PC-3 (cell line): ENCODE measurements around the gene PDRG1. TPM values are rescaled to one million over a fixed set of nuclear protein-coding genes. Genes with fewer than 3 reads are reported as not detected.

Experiments
- ATAC-seq: fragments of 200-7000 bp; cut with Tn5 transposase; 2 replicates; pipeline ENCODE4 v1.9.1; 2020; ENCODE audit warnings: mild to moderate bottlenecking, moderate library complexity
- Bru-seq: library from RNA; stranded (reverse); fragments of 400-500 nt; gene quantifications from one replicate; lab custom pipeline; 2021; lab: Mats Ljungman, UMichigan
- BruChase-seq, 2 experiments: library from RNA; stranded (reverse); fragments of 400-500 nt; gene quantifications; one replicate each; lab custom pipeline; 2021; lab: Mats Ljungman, UMichigan
- BruUV-seq: library from RNA; stranded (reverse); fragments of 400-500 nt; replicated peaks from 2 replicates; lab custom pipeline; 2021; lab: Mats Ljungman, UMichigan
- CTCF ChIA-PET: fragments of 300-600 bp; sonication (Branson Sonifier 250); formaldehyde crosslinking; loops from one replicate; lab custom pipeline; 2022; ENCODE audit warnings: antibody characterized with exemption; lab: Charles Lee
- POLR2A ChIA-PET: fragments of 300-600 bp; sonication (Branson Sonifier 250); formaldehyde crosslinking; loops from one replicate; lab custom pipeline; 2022; ENCODE audit warnings: antibody characterized with exemption; ENCODE audit not compliant: unreplicated experiment; lab: Charles Lee
- DNase-seq: peaks from one replicate; pipeline ENCODE4 v3.0.0-alpha.2; 2015
- H2AFZ ChIP-seq: fragments of 300-600 bp; sonication (generic); 2 replicates; pipeline ENCODE4 v1.6.0; 2016; ENCODE audit warnings: antibody characterized with exemption, low read length
- H3F3A ChIP-seq: fragments of 300-600 bp; sonication (generic); one replicate; pipeline ENCODE4 v1.6.0; 2017; ENCODE audit warnings: antibody characterized with exemption, low read length, control low read depth, mild to moderate bottlenecking; ENCODE audit not compliant: unreplicated experiment
- H3K27ac ChIP-seq: fragments of 300-600 bp; sonication (generic); 2 replicates; pipeline ENCODE4 v1.5.1; 2016; ENCODE audit warnings: mild to moderate bottlenecking, low read length
- H3K27me3 ChIP-seq: fragments of 300-600 bp; sonication (generic); 2 replicates; pipeline ENCODE4 v1.6.1; 2016; ENCODE audit warnings: low read length, mixed read lengths
- H3K36me3 ChIP-seq: fragments of 300-600 bp; sonication (generic); 2 replicates; pipeline ENCODE4 v1.6.1; 2016; ENCODE audit warnings: low read depth, mixed run types, low read length, mixed read lengths
- H3K4me1 ChIP-seq: fragments of 300-600 bp; sonication (generic); 2 replicates; pipeline ENCODE4 v1.5.1; 2016; ENCODE audit warnings: low read length; ENCODE audit not compliant: insufficient read depth
- H3K4me2 ChIP-seq: fragments of 300-600 bp; sonication (generic); 2 replicates; pipeline ENCODE4 v1.6.0; 2016; ENCODE audit warnings: low read length
- H3K4me3 ChIP-seq: fragments of 300-600 bp; sonication (generic); 2 replicates; pipeline ENCODE4 v1.5.1; 2016; ENCODE audit warnings: mild to moderate bottlenecking, low read length, mixed read lengths
- H3K79me2 ChIP-seq: fragments of 300-600 bp; sonication (generic); 2 replicates; pipeline ENCODE4 v1.6.1; 2017; ENCODE audit warnings: low read length, mixed read lengths
- H3K9ac ChIP-seq: fragments of 300-600 bp; sonication (generic); 2 replicates; pipeline ENCODE4 v1.6.0; 2016; ENCODE audit warnings: mild to moderate bottlenecking, low read length
- H3K9me2 ChIP-seq: fragments of 300-600 bp; sonication (generic); replicated peaks from 2 replicates; pipeline ENCODE4 v1.6.1; 2016; ENCODE audit warnings: mixed run types, low read length, mixed read lengths
- H3K9me3 ChIP-seq: fragments of 300-600 bp; sonication (generic); 2 replicates; pipeline ENCODE4 v1.6.1; 2016; ENCODE audit warnings: low read length, mixed read lengths
- H4K20me1 ChIP-seq: fragments of 300-600 bp; sonication (generic); 2 replicates; pipeline ENCODE4 v1.6.1; 2016; ENCODE audit warnings: low read length, mixed read lengths
- CTCF ChIP-seq: fragments of 300-600 bp; sonication (generic); conservative IDR thresholded peaks from 2 replicates; pipeline ENCODE4 v1.5.1; 2017; ENCODE audit warnings: antibody characterized with exemption, low read depth, mild to moderate bottlenecking, low read length
- EZH2 ChIP-seq: fragments of 300-600 bp; sonication (generic); IDR thresholded peaks from one replicate; pipeline ENCODE4 v1.6.1; 2017; ENCODE audit warnings: antibody characterized with exemption, mild to moderate bottlenecking, low read length; ENCODE audit not compliant: unreplicated experiment
- EZH2phosphoT487 ChIP-seq: fragments of 300-600 bp; sonication (generic); IDR thresholded peaks from 2 replicates; pipeline ENCODE4 v1.6.1; 2018; ENCODE audit warnings: mild to moderate bottlenecking, antibody characterized with exemption, low read length, borderline replicate concordance
- intact Hi-C: fragments of 100-400 bp; cut with micrococcal nuclease; formaldehyde crosslinking; loops from 2 replicates; pipeline ENCODE4 v1.9.0; 2023
- long read RNA-seq: library from polyadenylated mRNA; unstranded; transcript quantifications from one replicate; pipeline ENCODE4 v2.0.0, GENCODE V29; 2021; ENCODE audit not compliant: unreplicated experiment
- total RNA-seq: library from RNA; depleted of rRNA; stranded (reverse); fragments of >200 nt; gene quantifications from 2 replicates; pipeline ENCODE4 v1.2.3, GENCODE V29; 2014; rRNA removed

Gene PDRG1
- 11.7 and 12.3 TPM in 2 replicates for total RNA-seq
- Bru-seq, nascent RNA: percentile 88 among the genes with signal in this experiment
- BruChase-seq, experiment 1, labeled RNA remaining after a 6-hour chase: percentile 92 among the genes with signal in this experiment
- BruChase-seq, experiment 2, labeled RNA remaining after a 2-hour chase: percentile 93 among the genes with signal in this experiment
- long read RNA-seq, transcript PDRG1-201 (5 exons, 1,998 nt): major isoform, 50 of 62 reads
- long read RNA-seq, partial matches to known transcripts: 2 of 62 reads
- long read RNA-seq, other reads (novel, unspliced or antisense): 10 of 62 reads

- ATAC-seq (peak; percentile 99), DNase-seq (peak; percentile 97)
- intact Hi-C loops: loop anchor here (1.0 to 5.0 kb wide), 4 partner anchors 73 to 128 kb away; no protein-coding TSS in a partner anchor
- Histone ChIP-seq H3K9me2 (no peaks in the 10 kb centered on the region), H3K27me3 (peaks cover 13% of the 10 kb centered on the region), H3K9ac (peak within 1 kb of the TSS; percentile 95), H3F3A (no peaks in the 10 kb centered on the region), H3K36me3 (peaks cover 24% of the 10 kb centered on the region), H3K4me1 (peaks cover 9% of the 10 kb centered on the region), H3K79me2 (peaks cover 24% of the 10 kb centered on the region), H3K27ac (no peak within 1 kb of the TSS), H4K20me1 (peaks cover 9% of the 10 kb centered on the region; the same call in 1 of the 2 replicates), H3K4me2 (peak within 1 kb of the TSS; percentile 96), H3K9me3 (no peaks in the 10 kb centered on the region), H2AFZ (peak within 1 kb of the TSS; percentile 94), H3K4me3 (peak within 1 kb of the TSS; percentile 98)
- TSS peak; percentile 52 for BruUV-seq
- ChIA-PET POLR2A (interaction anchor here (0.6 kb wide), 1 partner anchor 165 kb away, joined by 4 read pairs; no protein-coding TSS in a partner anchor), CTCF (interaction anchor here (0.5 to 1.3 kb wide), 5 partner anchors 31 to 142 kb away, joined by 3 to 23 read pairs (median 4); no protein-coding TSS in a partner anchor)
- TF ChIP-seq CTCF (peak; percentile 93), EZH2 (no peak)
Observed at GRCh38 chr20:31951530-31952453, at the start of gene PDRG1. TSS of gene PDRG1 (minus strand) at chr20:31952046. CDS start at chr20:31951961, 85 bp downstream.

GRCh38 chr20:31998246-31998645 lies 46.4 kb upstream of the PDRG1 start:
- H3K9ac ChIP-seq: no peak overlapping the region
- BruUV-seq: no TSS peak
- H3K27me3 ChIP-seq: peaks cover 35% of the 10 kb centered on the region
- no peaks in the 10 kb centered on the region for H3K4me1 ChIP-seq
- H3K27ac ChIP-seq: no peak overlapping the region
- ATAC-seq (no peak), DNase-seq (no peak)
- TF ChIP-seq EZH2phosphoT487: no peak
- TF ChIP-seq CTCF: no peak
- TF ChIP-seq EZH2: no peak
- H3K79me2 ChIP-seq: no peaks in the 10 kb centered on the region
- POLR2A ChIA-PET: no interaction called here
- no peak overlapping the region for H3K4me2 ChIP-seq
- no peaks in the 10 kb centered on the region for H3K9me3 ChIP-seq
- H3K36me3 ChIP-seq: no peaks in the 10 kb centered on the region
- CTCF ChIA-PET: no interaction called here
- intact Hi-C loops: no loop called here
- no peaks in the 10 kb centered on the region for H4K20me1 ChIP-seq
- H3K4me3 ChIP-seq: no peak overlapping the region
- H3F3A ChIP-seq: no peaks in the 10 kb centered on the region
- H2AFZ ChIP-seq: no peak overlapping the region
- no peaks in the 10 kb centered on the region for H3K9me2 ChIP-seq
